Adrenal gland (tissue), 12 donors: ENCODE measurements around the gene ATG9A. TPM values are rescaled to one million over a fixed set of nuclear protein-coding genes. Genes with fewer than 3 reads are reported as not detected.

Source experiments
- DNase-seq, 7 donors: peaks; one replicate each; pipeline ENCODE4 v3.0.0-alpha.2; 2019 to 2020
- H3K27ac ChIP-seq, 5 donors: fragments of 200-600 bp; sonication (generic) in 4 of 5; 1 replicate in 3 of 5; 2 replicates in 2 of 5; pipeline versions ENCODE4 v1.5.1 to v1.8.0; 2016 to 2020; ENCODE audit warnings: mild to moderate bottlenecking in 1 of 5
- H3K27me3 ChIP-seq: fragments of 200-600 bp; 2 replicates; pipeline ENCODE4 v1.8.0; 2021
- H3K36me3 ChIP-seq, 2 donors: fragments of 200-600 bp; replicated peaks in 1 of 2; 1 replicate in 1 of 2; 2 replicates in 1 of 2; pipeline versions ENCODE4 v1.5.1 to v1.8.0; 2018 to 2022
- H3K4me1 ChIP-seq, 2 donors: fragments of 200-600 bp; replicated peaks in 1 of 2; 1 replicate in 1 of 2; 2 replicates in 1 of 2; pipeline versions ENCODE4 v1.5.1 to v1.8.0; 2018 to 2021
- H3K4me3 ChIP-seq, 4 donors: fragments of 200-600 bp; sonication (generic) in 3 of 4; one replicate each; pipeline ENCODE4 v1.5.1; 2016 to 2018
- H3K9me3 ChIP-seq, 3 donors: fragments of 200-600 bp; sonication (generic) in 1 of 3; replicated peaks in 1 of 3; 1 replicate in 2 of 3; 2 replicates in 1 of 3; pipeline versions ENCODE4 v1.5.1 to v1.8.0; 2016 to 2021
- CTCF ChIP-seq, 6 experiments: fragments of 450-650 bp in 4 of 6; fragments of 200-600 bp in 2 of 6; sonication (generic) in 1 of 6; IDR thresholded peaks; 1 replicate in 5 of 6; 2 replicates in 1 of 6; pipeline versions ENCODE4 v1.5.1 to v1.8.0; 2016 to 2021; ENCODE audit warnings: antibody characterized with exemption in 6 of 6, mild to moderate bottlenecking in 2 of 6, moderate library complexity in 1 of 6
- POLR2A ChIP-seq, 2 donors: fragments of 450-650 bp; IDR thresholded peaks; one replicate each; pipeline ENCODE4 v1.6.1; 2017; ENCODE audit warnings: antibody characterized with exemption in 2 of 2, mild to moderate bottlenecking in 2 of 2, moderate library complexity in 1 of 2
- WGBS, 4 donors: extraction: QIAGEN DNeasy Blood & Tissue Kit in 2 of 4; methylation state at CpG; one replicate each; pipeline versions ENCODE4 v1.1.5 to v1.1.7; 2013 to 2017; 5-methylcytosine and 5-hydroxymethylcytosine counted together
- intact Hi-C, 2 donors: fragments of 100-400 bp; cut with DNase I; formaldehyde crosslinking; loops; one replicate each; pipeline versions ENCODE4 v1.14.1 to v1.15.0; 2022 to 2023
- polyA plus RNA-seq, 3 donors: library from polyadenylated mRNA; stranded (reverse); fragments of 200-250 nt in 2 of 3; fragments of 350-450 nt in 1 of 3; fragmentation: Illumina TruSeq in 1 of 3; extraction: RNeasy Lipid Tissue Mini Kit (QIAGEN cat#74804) in 1 of 3; gene quantifications; one replicate each; pipeline ENCODE4 v1.2.3, GENCODE V29; 2013 to 2014
- total RNA-seq, 9 donors: library from RNA; depleted of rRNA in 4 of 9; stranded (reverse); fragments of >200 nt in 4 of 9; fragments of 120-200 nt in 1 of 9; fragmentation: NEBNext Ultra II Directional in 1 of 9; extraction: Animal tissue kit (Norgen Biotek cat#: 25700) in 1 of 9; gene quantifications; one replicate each; pipeline versions ENCODE4 v1.1.0 to v1.2.4, GENCODE V29; 2013 to 2023
- donor health status: healthy with polysubstance abuse.
- donor health status: Bipolar disorder and iron deficiency.
- donor health status: DM: yes; HTN: yes; CAD: no.
- donor health status: DM: no; HTN: no; CAD: no.
- donor health status: DM: no; HTN: no; CAD: no.
- donor health status: DM: yes; HTN: yes; CAD: no.

ATG9A gene
- total and polyA plus RNA-seq, 12 donors, result 13.0 to 73.1 (median 51.3) TPM

GRCh38 chr2:219271021-219271420 is 41.6 kb upstream of the ATG9A start:
- intact Hi-C loops, result no loop called here
- no peak overlapping the region for H3K4me3 ChIP-seq
- H3K9me3 ChIP-seq, result no peaks in the 10 kb centered on the region
- 77 to 91% (median 84%) methylated on average over 2 of the region's 2 CpGs for WGBS, 4 donors
- no peak overlapping the region for H3K27ac ChIP-seq
- H3K27me3 ChIP-seq, result no peaks in the 10 kb centered on the region
- DNase-seq, result no peak
- H3K36me3 ChIP-seq, result no peaks in the 10 kb centered on the region
- no peak for TF ChIP-seq POLR2A (IDR thresholded peaks at IDR 0.05)
- no peak for TF ChIP-seq CTCF (IDR thresholded peaks at IDR 0.05)
- peaks cover 0 to 14% of the 10 kb centered on the region in 2 donors for H3K4me1 ChIP-seq

GRCh38 chr2:219270055-219270372 is 40.6 kb upstream of the ATG9A start:
- intact Hi-C loops, result no loop called here

DNA sequence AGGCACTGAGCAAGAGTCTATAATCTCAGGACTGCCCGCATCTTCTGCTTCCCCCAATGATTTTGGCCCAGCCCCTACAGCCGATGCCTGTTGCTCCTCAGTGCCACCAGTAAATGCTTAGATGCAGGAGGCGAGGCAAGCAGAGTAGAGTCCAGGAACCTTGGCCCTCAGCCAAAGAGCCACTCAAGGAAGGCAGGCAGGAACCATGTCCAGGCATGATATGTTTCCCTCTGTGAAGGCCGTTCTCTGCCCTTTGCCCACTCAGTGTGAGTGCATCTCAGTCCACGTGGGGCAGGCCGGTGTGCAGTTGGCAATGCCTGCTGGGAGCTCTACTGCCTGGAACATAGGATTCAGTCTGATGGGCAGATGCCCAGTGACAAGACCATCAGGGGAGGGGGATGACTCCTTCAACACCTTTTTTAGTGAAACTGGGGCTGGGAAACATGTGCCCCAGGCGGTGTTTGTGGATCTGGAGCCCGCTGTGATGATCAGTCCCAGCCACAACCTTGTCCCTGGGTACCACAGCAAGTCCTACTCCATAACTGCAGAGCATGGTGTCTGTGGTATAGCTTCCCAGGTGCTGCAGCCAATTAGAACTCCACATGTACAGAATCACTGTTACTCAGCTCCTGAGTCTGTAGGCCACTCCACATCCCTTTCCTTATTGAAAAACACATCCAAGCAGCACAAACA is 40.1 kb upstream of the ATG9A start:
- Histone ChIP-seq H3K4me1 (peaks cover 0 to 14% of the 10 kb centered on the region in 2 donors), H3K9me3 (no peaks in the 10 kb centered on the region), H3K27ac (peak overlapping the region in 1 of 5 donors; percentile 1), H3K4me3 (no peak overlapping the region), H3K36me3 (no peaks in the 10 kb centered on the region), H3K27me3 (no peaks in the 10 kb centered on the region)
- WGBS, 4 donors, result 43 to 69% (median 49%) methylated on average over 4 to 8 of the region's 8 CpGs
- intact Hi-C loops, result no loop called here
- peak; percentile 63 to 89 (median 81) for DNase-seq
- TF ChIP-seq POLR2A (IDR thresholded peaks at IDR 0.05), result no peak
- TF ChIP-seq CTCF (IDR thresholded peaks at IDR 0.05), result no peak

More at GRCh38 chr2:219270055-219270372, 40.6 kb upstream of the ATG9A start:
- Histone ChIP-seq H3K4me3 (no peak overlapping the region), H3K9me3 (no peaks in the 10 kb centered on the region), H3K27ac (no peak overlapping the region), H3K36me3 (no peaks in the 10 kb centered on the region), H3K4me1 (peaks cover 0 to 14% of the 10 kb centered on the region in 2 donors), H3K27me3 (no peaks in the 10 kb centered on the region)
- TF ChIP-seq CTCF (IDR thresholded peaks at IDR 0.05), result no peak
- TF ChIP-seq POLR2A (IDR thresholded peaks at IDR 0.05), result no peak
- no peak for DNase-seq
- WGBS, 4 donors, result 81 to 93% (median 87%) methylated on average over 5 of the region's 5 CpGs

- no peak for DNase-seq
- no peak overlapping the region for H3K27ac ChIP-seq
- no peak overlapping the region for H3K4me3 ChIP-seq
- intact Hi-C loops, result no loop called here
- no peaks in the 10 kb centered on the region for H3K36me3 ChIP-seq
- no peaks in the 10 kb centered on the region for H3K9me3 ChIP-seq
- H3K4me1 ChIP-seq, result peaks cover 0 to 3% of the 10 kb centered on the region in 2 donors
- H3K27me3 ChIP-seq, result no peaks in the 10 kb centered on the region
- 88 to 95% (median 91%) methylated on average over 2 of the region's 2 CpGs for WGBS, 4 donors
- TF ChIP-seq POLR2A (IDR thresholded peaks at IDR 0.05), result no peak
- TF ChIP-seq CTCF (IDR thresholded peaks at IDR 0.05), result no peak
These were observed 38.9 kb upstream of the ATG9A start for GRCh38 chr2:219268294-219268693.
